Activated CD4-positive, alpha-beta T cell treated with anti-CD3 and anti-CD28 coated beads, Interleukin-2, amount 50 U/mL, for 48 hours (primary cell): ENCODE data around the gene PTPRN2.
"Not testable (repeated sequence)": the region's sequence is repeated elsewhere in the genome, so short reads cannot be mapped to it uniquely, and the experiment has no call there.

Source experiments
- DNase-seq, 2 experiments: peaks; one replicate each; pipeline ENCODE4 v3.0.0-alpha.2; 2020

The PTPRN2 gene

GRCh38 chr7:158286210-158286609 is 301.4 kb downstream of the PTPRN2 start:
- no peak for DNase-seq

- no peak for DNase-seq
Measured at GRCh38 chr7:158285383-158285770, 302.2 kb downstream of the PTPRN2 start.

- no peak for DNase-seq
Measured at GRCh38 chr7:158284617-158285382, 302.8 kb downstream of the PTPRN2 start.

GRCh38 chr7:158284121-158284520 is 303.5 kb downstream of the PTPRN2 start:
- DNase-seq: no peak

GRCh38 chr7:158283016-158283974 is 304.3 kb downstream of the PTPRN2 start:
- no peak for DNase-seq

- DNase-seq: no peak
Measured at GRCh38 chr7:158282461-158283001, 305.1 kb downstream of the PTPRN2 start.

GRCh38 chr7:158281441-158281840 is 306.2 kb downstream of the PTPRN2 start:
- DNase-seq: no peak

GRCh38 chr7:158280448-158281144 is 307.0 kb downstream of the PTPRN2 start:
- DNase-seq: no peak

- DNase-seq: no peak
Measured at GRCh38 chr7:158279539-158280447, 307.8 kb downstream of the PTPRN2 start.

GRCh38 chr7:158278745-158279320 is 308.8 kb downstream of the PTPRN2 start:
- DNase-seq: no peak

- no peak for DNase-seq
Measured at GRCh38 chr7:158277219-158278141, 310.1 kb downstream of the PTPRN2 start.

- no peak for DNase-seq
Measured at GRCh38 chr7:158276414-158277218, 311.0 kb downstream of the PTPRN2 start.

GRCh38 chr7:158275711-158276413 is 311.8 kb downstream of the PTPRN2 start:
- DNase-seq: no peak

- DNase-seq: no peak
Measured at GRCh38 chr7:158274996-158275395, 312.6 kb downstream of the PTPRN2 start.

- no peak for DNase-seq
Measured at GRCh38 chr7:158274404-158274811, 313.2 kb downstream of the PTPRN2 start.

- not testable (repeated sequence) for DNase-seq
Measured at GRCh38 chr7:158273756-158274342, 313.8 kb downstream of the PTPRN2 start.

GRCh38 chr7:158273138-158273651 is 314.4 kb downstream of the PTPRN2 start:
- no peak for DNase-seq

- no peak for DNase-seq
Measured at GRCh38 chr7:158272509-158273137, 315.0 kb downstream of the PTPRN2 start.
